ENCODE results near the gene CDK18. TPM values are rescaled to one million over a fixed set of nuclear protein-coding genes. Genes with fewer than 3 reads are reported as not detected.

The CDK18 gene
- total RNA-seq, 1 experiment from 2014 or later, result 9.2 TPM

GRCh38 chr1:205473966-205474365 is 30.5 kb upstream of the CDK18 start:
- Histone ChIP-seq H3K4me3 (ENCODE audit: low read depth, low read length, poor library complexity, severe bottlenecking) (no peak overlapping the region), H3K27me3 (replicated peaks; ENCODE audit: insufficient read depth, low read depth, low read length, poor library complexity) (no peaks in the 10 kb centered on the region), H3K36me3 (ENCODE audit: insufficient read depth, low read length, poor library complexity, severe bottlenecking) (no peaks in the 10 kb centered on the region), H3K4me1 (ENCODE audit: insufficient read depth, low read length, poor library complexity, severe bottlenecking) (peaks cover 6% of the 10 kb centered on the region), H3K9me3 (ENCODE audit: low read depth, low read length, poor library complexity, severe bottlenecking) (peaks cover 11% of the 10 kb centered on the region), H3K27ac (ENCODE audit: low read depth, low read length, poor library complexity, severe bottlenecking) (no peak overlapping the region)
- TF ChIP-seq CTCF (conservative IDR thresholded peaks at IDR 0.05; ENCODE audit: low read depth, low read length) (no peak), EZH2 (IDR thresholded peaks at IDR 0.05; ENCODE audit: borderline replicate concordance, low read depth, low read length, poor library complexity, severe bottlenecking) (no peak)
- intact Hi-C loops (cut with micrococcal nuclease; ENCODE audit: unreplicated experiment), result no loop called here
- BruUV-seq (replicated peaks), result no TSS peak
- DNase-seq (ENCODE audit: low spot score), result no peak
- ChIA-PET POLR2A (ENCODE audit: low non-redundant PET) (no interaction called here), CTCF (interaction anchor here (1.1 kb wide), 1 partner anchor 12 kb away, joined by 3 read pairs; no protein-coding TSS in a partner anchor)

GRCh38 chr1:205474571-205474970 is 29.9 kb upstream of the CDK18 start:
- Histone ChIP-seq H3K9me3 (ENCODE audit: low read depth, low read length, poor library complexity, severe bottlenecking) (peaks cover 11% of the 10 kb centered on the region), H3K4me1 (ENCODE audit: insufficient read depth, low read length, poor library complexity, severe bottlenecking) (peaks cover 6% of the 10 kb centered on the region), H3K36me3 (ENCODE audit: insufficient read depth, low read length, poor library complexity, severe bottlenecking) (no peaks in the 10 kb centered on the region), H3K27me3 (replicated peaks; ENCODE audit: insufficient read depth, low read depth, low read length, poor library complexity) (no peaks in the 10 kb centered on the region), H3K27ac (ENCODE audit: low read depth, low read length, poor library complexity, severe bottlenecking) (no peak overlapping the region), H3K4me3 (ENCODE audit: low read depth, low read length, poor library complexity, severe bottlenecking) (no peak overlapping the region)
- intact Hi-C loops (cut with micrococcal nuclease; ENCODE audit: unreplicated experiment), result no loop called here
- POLR2A ChIA-PET (ENCODE audit: low non-redundant PET), result no interaction called here
- no TSS peak for BruUV-seq (replicated peaks)
- TF ChIP-seq CTCF (conservative IDR thresholded peaks at IDR 0.05; ENCODE audit: low read depth, low read length) (no peak), EZH2 (IDR thresholded peaks at IDR 0.05; ENCODE audit: borderline replicate concordance, low read depth, low read length, poor library complexity, severe bottlenecking) (no peak)
- no peak for DNase-seq (ENCODE audit: low spot score)
- CTCF ChIA-PET, result interaction anchor here (1.1 kb wide), 1 partner anchor 11 kb away, joined by 3 read pairs; no protein-coding TSS in a partner anchor

- CTCF ChIA-PET, result interaction anchor here (1.0 kb wide), 1 partner anchor 10 kb away, joined by 3 read pairs; no protein-coding TSS in a partner anchor
- TF ChIP-seq CTCF (conservative IDR thresholded peaks at IDR 0.05; ENCODE audit: low read depth, low read length), result no peak
- no peak for TF ChIP-seq EZH2 (IDR thresholded peaks at IDR 0.05; ENCODE audit: borderline replicate concordance, low read depth, low read length, poor library complexity, severe bottlenecking)
- intact Hi-C loops (cut with micrococcal nuclease; ENCODE audit: unreplicated experiment), result no loop called here
Measured at GRCh38 chr1:205475855-205476254, 28.6 kb upstream of the CDK18 start.

More at GRCh38 chr1:205475855-205476254, 28.6 kb upstream of the CDK18 start:
- Histone ChIP-seq H3K9me3 (ENCODE audit: low read depth, low read length, poor library complexity, severe bottlenecking) (peaks cover 11% of the 10 kb centered on the region), H3K27me3 (replicated peaks; ENCODE audit: insufficient read depth, low read depth, low read length, poor library complexity) (no peaks in the 10 kb centered on the region), H3K27ac (ENCODE audit: low read depth, low read length, poor library complexity, severe bottlenecking) (no peak overlapping the region), H3K36me3 (ENCODE audit: insufficient read depth, low read length, poor library complexity, severe bottlenecking) (no peaks in the 10 kb centered on the region), H3K4me3 (ENCODE audit: low read depth, low read length, poor library complexity, severe bottlenecking) (no peak overlapping the region), H3K4me1 (ENCODE audit: insufficient read depth, low read length, poor library complexity, severe bottlenecking) (peaks cover 6% of the 10 kb centered on the region)
- BruUV-seq (replicated peaks), result no TSS peak
- POLR2A ChIA-PET (ENCODE audit: low non-redundant PET), result no interaction called here
- DNase-seq (ENCODE audit: low spot score), result no peak
